ENCODE measurements around the gene PARP14. TPM values are rescaled to one million over a fixed set of nuclear protein-coding genes. Genes with fewer than 3 reads are reported as not detected.
"Not testable (repeated sequence)": the region's sequence is repeated elsewhere in the genome, so short reads cannot be mapped to it uniquely, and the experiment has no call there.

PARP14 gene
- total and polyA plus RNA-seq, 2 donors (not counting 1 experiment from before 2014, with no cell fraction given): 113 to 188 TPM

GRCh38 chr3:122658336-122658735 lies 22.3 kb upstream of the PARP14 start:
- DNase-seq; H3K4me3 ChIP-seq (ENCODE audit: control extremely low read depth in 1 of 5, extremely low read depth in 1 of 5, insufficient read depth in 1 of 5, low read depth in 2 of 5, low read length in 4 of 5); ATAC-seq (ENCODE audit: low read depth); H3K27ac Mint-ChIP-seq; H3K9ac ChIP-seq (ENCODE audit: low read length); CTCF ChIA-PET; intact Hi-C loops (cut with micrococcal nuclease); H3K36me3 ChIP-seq (replicated peaks in 1 of 2; ENCODE audit: control extremely low read depth in 1 of 2, control insufficient read depth in 1 of 2, extremely low read depth in 1 of 2, insufficient read depth in 2 of 2, low read length in 1 of 2); H2AFZ ChIP-seq (ENCODE audit: insufficient read depth, low read depth, low read length, poor library complexity, severe bottlenecking); H3K27me3 ChIP-seq (replicated peaks in 1 of 4; ENCODE audit: control extremely low read depth in 1 of 4, control insufficient read depth in 3 of 4, insufficient read depth in 4 of 4, low read length in 3 of 4); H3K27me3 Mint-ChIP-seq; H4K20me1 ChIP-seq (ENCODE audit: control insufficient read depth, insufficient read depth, low read length, poor library complexity, severe bottlenecking); POLR2A ChIA-PET; H3K4me3 Mint-ChIP-seq; H3K79me2 ChIP-seq (ENCODE audit: control insufficient read depth, insufficient read depth, low read length); H3K4me1 ChIP-seq (ENCODE audit: control insufficient read depth in 2 of 2, insufficient read depth in 2 of 2, low read length in 2 of 2); H3K4me2 ChIP-seq (replicated peaks; ENCODE audit: low read depth, low read length, poor library complexity, severe bottlenecking); H3K9me3 Mint-ChIP-seq (ENCODE audit: insufficient read depth); H3K27ac ChIP-seq (ENCODE audit: low read length in 2 of 2): not testable (repeated sequence)
- peaks cover 0 to 15% (median 0%) of the 10 kb centered on the region in 3 donors for H3K9me3 ChIP-seq (ENCODE audit: control extremely low read depth in 1 of 3, control insufficient read depth in 2 of 3, insufficient read depth in 1 of 3, low read length in 2 of 3)
- no CpG with 5 or more reads among the region's 4 CpGs for WGBS (ENCODE audit: insufficient coverage)
- peaks cover 12% of the 10 kb centered on the region for H3K4me1 Mint-ChIP-seq

GRCh38 chr3:122660297-122660974 lies 20.2 kb upstream of the PARP14 start:
- Mint-ChIP-seq H3K4me3 (no peak overlapping the region), H3K27ac (no peak overlapping the region), H3K9me3 (ENCODE audit: insufficient read depth) (peaks cover 3% of the 10 kb centered on the region), H3K27me3 (no peaks in the 10 kb centered on the region), H3K4me1 (peaks cover 12% of the 10 kb centered on the region)
- no peak for TF ChIP-seq EZH2 (IDR thresholded peaks at IDR 0.05; ENCODE audit: borderline replicate concordance, insufficient read depth, low read depth, low read length, poor library complexity, severe bottlenecking)
- no peak for TF ChIP-seq CTCF (IDR thresholded peaks at IDR 0.05)
- 91% methylated on average over 4 of the region's 14 CpGs for WGBS (ENCODE audit: insufficient coverage)
- no peaks in the 10 kb centered on the region for H4K20me1 ChIP-seq (ENCODE audit: control insufficient read depth, insufficient read depth, low read length, poor library complexity, severe bottlenecking)
- DNase-seq (no peak), ATAC-seq (ENCODE audit: low read depth) (no peak)
- no peaks in the 10 kb centered on the region for H3K79me2 ChIP-seq (ENCODE audit: control insufficient read depth, insufficient read depth, low read length)
- no peaks in the 10 kb centered on the region for H3K27me3 ChIP-seq (replicated peaks in 1 of 4; ENCODE audit: control extremely low read depth in 1 of 4, control insufficient read depth in 3 of 4, insufficient read depth in 4 of 4, low read length in 3 of 4)
- no peak overlapping the region for H3K9ac ChIP-seq (ENCODE audit: low read length)
- H3K36me3 ChIP-seq (replicated peaks in 1 of 2; ENCODE audit: control extremely low read depth in 1 of 2, control insufficient read depth in 1 of 2, extremely low read depth in 1 of 2, insufficient read depth in 2 of 2, low read length in 1 of 2): no peaks in the 10 kb centered on the region
- intact Hi-C loops (cut with micrococcal nuclease): loop anchor here (5.0 kb wide), 1 partner anchor 33 kb away; no protein-coding TSS in a partner anchor
- peaks cover 6% of the 10 kb centered on the region in 2 donors for H3K4me1 ChIP-seq (ENCODE audit: control insufficient read depth in 2 of 2, insufficient read depth in 2 of 2, low read length in 2 of 2)
- ChIA-PET CTCF (interaction anchor here (1.0 to 1.3 kb wide), 2 partner anchors 99 to 100 kb away, joined by 3 read pairs; no protein-coding TSS in a partner anchor), POLR2A (interaction anchor here (1.0 kb wide), 1 partner anchor 17 kb away, joined by 4 read pairs; no protein-coding TSS in a partner anchor)
- peaks cover 0 to 15% (median 0%) of the 10 kb centered on the region in 3 donors for H3K9me3 ChIP-seq (ENCODE audit: control extremely low read depth in 1 of 3, control insufficient read depth in 2 of 3, insufficient read depth in 1 of 3, low read length in 2 of 3)
- H3K4me3 ChIP-seq (ENCODE audit: control extremely low read depth in 1 of 5, extremely low read depth in 1 of 5, insufficient read depth in 1 of 5, low read depth in 2 of 5, low read length in 4 of 5): no peak overlapping the region
- H3K27ac ChIP-seq (ENCODE audit: low read length in 2 of 2): no peak overlapping the region
- H2AFZ ChIP-seq (ENCODE audit: insufficient read depth, low read depth, low read length, poor library complexity, severe bottlenecking): no peak overlapping the region
- H3K4me2 ChIP-seq (replicated peaks; ENCODE audit: low read depth, low read length, poor library complexity, severe bottlenecking): no peak overlapping the region
